Measurements from ENCODE around the gene ABTB2.

- TF ChIP-seq, protein P1, sequence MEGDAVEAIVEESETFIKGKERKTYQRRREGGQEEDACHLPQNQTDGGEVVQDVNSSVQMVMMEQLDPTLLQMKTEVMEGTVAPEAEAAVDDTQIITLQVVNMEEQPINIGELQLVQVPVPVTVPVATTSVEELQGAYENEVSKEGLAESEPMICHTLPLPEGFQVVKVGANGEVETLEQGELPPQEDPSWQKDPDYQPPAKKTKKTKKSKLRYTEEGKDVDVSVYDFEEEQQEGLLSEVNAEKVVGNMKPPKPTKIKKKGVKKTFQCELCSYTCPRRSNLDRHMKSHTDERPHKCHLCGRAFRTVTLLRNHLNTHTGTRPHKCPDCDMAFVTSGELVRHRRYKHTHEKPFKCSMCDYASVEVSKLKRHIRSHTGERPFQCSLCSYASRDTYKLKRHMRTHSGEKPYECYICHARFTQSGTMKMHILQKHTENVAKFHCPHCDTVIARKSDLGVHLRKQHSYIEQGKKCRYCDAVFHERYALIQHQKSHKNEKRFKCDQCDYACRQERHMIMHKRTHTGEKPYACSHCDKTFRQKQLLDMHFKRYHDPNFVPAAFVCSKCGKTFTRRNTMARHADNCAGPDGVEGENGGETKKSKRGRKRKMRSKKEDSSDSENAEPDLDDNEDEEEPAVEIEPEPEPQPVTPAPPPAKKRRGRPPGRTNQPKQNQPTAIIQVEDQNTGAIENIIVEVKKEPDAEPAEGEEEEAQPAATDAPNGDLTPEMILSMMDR (IDR thresholded peaks at IDR 0.05), result no peak
- TF ChIP-seq POLR2A (IDR thresholded peaks at IDR 0.05), result no peak
Measured at GRCh38 chr11:34140149-34140548, 217.7 kb downstream of the ABTB2 start.

Measured in esophagus squamous epithelium (tissue), 4 donors.